ENCODE results near the gene VSTM2B.

- TF ChIP-seq, protein P1, sequence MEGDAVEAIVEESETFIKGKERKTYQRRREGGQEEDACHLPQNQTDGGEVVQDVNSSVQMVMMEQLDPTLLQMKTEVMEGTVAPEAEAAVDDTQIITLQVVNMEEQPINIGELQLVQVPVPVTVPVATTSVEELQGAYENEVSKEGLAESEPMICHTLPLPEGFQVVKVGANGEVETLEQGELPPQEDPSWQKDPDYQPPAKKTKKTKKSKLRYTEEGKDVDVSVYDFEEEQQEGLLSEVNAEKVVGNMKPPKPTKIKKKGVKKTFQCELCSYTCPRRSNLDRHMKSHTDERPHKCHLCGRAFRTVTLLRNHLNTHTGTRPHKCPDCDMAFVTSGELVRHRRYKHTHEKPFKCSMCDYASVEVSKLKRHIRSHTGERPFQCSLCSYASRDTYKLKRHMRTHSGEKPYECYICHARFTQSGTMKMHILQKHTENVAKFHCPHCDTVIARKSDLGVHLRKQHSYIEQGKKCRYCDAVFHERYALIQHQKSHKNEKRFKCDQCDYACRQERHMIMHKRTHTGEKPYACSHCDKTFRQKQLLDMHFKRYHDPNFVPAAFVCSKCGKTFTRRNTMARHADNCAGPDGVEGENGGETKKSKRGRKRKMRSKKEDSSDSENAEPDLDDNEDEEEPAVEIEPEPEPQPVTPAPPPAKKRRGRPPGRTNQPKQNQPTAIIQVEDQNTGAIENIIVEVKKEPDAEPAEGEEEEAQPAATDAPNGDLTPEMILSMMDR (conservative IDR thresholded peaks at IDR 0.05; ENCODE audit: low read length): no peak
- TF ChIP-seq EZH2phosphoT487 (IDR thresholded peaks at IDR 0.05; ENCODE audit: borderline replicate concordance, low read depth, low read length): no peak
Observed at GRCh38 chr19:29614046-29614445, 88.3 kb downstream of the VSTM2B start.

All from OCI-LY7 (cell line).